ENCODE data around the gene SASH3.
"Not testable (repeated sequence)": the region's sequence is repeated elsewhere in the genome, so short reads cannot be mapped to it uniquely, and the experiment has no call there.

Gene SASH3

DNA sequence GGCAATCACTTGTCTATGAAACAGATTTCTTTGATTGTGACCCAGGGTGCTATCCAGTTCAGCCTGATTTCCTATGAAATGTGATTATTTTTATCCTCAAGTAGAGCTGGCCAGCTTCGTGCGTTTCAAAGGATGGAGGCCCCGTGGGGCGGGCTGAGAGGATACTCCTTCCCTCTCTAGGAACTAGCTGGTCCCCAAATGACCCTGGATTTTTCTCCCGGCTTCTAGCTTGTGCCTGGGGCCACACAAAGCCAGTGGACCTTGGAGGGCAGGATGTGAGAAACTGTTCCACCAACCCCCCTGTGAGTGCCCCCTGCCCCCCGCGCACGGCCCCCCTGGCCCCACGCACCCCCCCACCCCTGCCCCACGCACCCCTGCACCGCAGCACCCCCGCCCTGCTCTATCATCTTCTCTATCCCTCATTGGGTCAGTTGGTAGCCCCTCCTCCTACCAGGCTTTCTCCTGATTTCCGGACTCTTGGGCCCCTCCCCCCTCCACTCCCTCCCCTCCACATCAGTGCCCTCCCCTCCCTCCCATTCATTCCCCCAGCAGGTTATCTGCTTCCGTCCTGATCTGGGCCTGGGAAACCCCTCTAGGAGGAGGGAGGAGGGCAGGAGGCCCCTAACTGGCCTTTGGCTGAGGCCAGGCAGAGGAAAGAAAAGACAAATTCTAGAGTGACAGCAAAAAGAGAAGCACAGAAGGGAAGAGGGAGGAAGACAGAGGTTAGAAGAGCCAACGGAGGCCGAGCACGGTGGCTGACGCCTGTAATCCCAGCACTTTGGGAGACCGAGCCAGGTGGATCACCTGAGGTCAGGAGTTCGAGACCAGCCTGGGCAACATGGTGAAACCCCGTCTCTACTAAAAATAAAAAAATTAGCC is 37.6 kb upstream of the SASH3 start:
- TF ChIP-seq CTCF (conservative IDR thresholded peaks at IDR 0.05) (no peak), ZFX (IDR thresholded peaks at IDR 0.05) (no peak)
- H3K27ac ChIP-seq = no peak overlapping the region

- not testable (repeated sequence) for H3K27ac ChIP-seq
Observed at GRCh38 chrX:129742759-129743152, 37.0 kb upstream of the SASH3 start.

DNA sequence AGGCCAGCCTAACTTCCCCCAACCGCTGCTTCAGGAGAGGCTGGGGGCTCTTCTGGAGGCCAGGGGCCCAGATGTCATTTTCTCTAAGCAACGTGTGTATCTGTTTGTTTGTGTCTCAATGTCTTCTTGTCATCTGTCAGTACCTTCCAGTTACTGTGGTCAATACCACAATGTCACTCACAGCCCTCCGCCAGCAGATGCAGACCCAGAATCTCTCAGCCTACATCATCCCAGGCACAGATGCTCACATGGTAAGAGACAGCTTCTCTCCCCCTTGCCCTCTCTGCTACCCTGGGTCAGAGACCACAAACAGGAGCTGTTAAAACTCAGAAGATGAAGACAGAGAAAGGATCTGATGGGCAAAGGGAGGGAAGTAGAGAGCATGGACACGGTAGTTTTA is 35.9 kb upstream of the SASH3 start:
- TF ChIP-seq ZFX (IDR thresholded peaks at IDR 0.05) (no peak), CTCF (conservative IDR thresholded peaks at IDR 0.05) (no peak)

DNA sequence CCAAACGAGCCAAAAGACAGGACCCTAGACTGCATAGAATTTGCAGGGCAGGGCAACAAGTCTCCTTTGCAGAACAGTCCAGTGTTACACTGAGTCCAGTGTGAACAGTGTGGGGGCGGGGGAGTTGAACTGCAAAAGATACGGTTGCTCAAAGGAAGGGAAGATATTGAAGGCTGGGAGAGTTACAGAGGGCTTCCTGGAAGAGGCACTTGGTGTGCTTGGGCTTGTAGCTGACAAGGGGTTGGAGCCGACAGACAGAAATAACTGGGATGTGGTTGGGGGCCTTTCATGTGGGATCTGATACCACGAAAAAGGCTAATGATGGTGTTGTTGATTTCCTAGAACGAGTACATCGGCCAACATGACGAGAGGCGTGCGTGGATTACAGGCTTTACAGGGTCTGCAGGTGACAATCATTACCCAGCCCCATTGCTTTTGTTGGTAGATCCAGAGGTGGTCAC is 34.9 kb upstream of the SASH3 start:
- H3K27ac ChIP-seq = no peak overlapping the region
- TF ChIP-seq ZFX (IDR thresholded peaks at IDR 0.05) (no peak), CTCF (conservative IDR thresholded peaks at IDR 0.05) (no peak)

More for the DNA sequence above, 35.9 kb upstream of the SASH3 start:
- no peak overlapping the region for H3K27ac ChIP-seq

DNA sequence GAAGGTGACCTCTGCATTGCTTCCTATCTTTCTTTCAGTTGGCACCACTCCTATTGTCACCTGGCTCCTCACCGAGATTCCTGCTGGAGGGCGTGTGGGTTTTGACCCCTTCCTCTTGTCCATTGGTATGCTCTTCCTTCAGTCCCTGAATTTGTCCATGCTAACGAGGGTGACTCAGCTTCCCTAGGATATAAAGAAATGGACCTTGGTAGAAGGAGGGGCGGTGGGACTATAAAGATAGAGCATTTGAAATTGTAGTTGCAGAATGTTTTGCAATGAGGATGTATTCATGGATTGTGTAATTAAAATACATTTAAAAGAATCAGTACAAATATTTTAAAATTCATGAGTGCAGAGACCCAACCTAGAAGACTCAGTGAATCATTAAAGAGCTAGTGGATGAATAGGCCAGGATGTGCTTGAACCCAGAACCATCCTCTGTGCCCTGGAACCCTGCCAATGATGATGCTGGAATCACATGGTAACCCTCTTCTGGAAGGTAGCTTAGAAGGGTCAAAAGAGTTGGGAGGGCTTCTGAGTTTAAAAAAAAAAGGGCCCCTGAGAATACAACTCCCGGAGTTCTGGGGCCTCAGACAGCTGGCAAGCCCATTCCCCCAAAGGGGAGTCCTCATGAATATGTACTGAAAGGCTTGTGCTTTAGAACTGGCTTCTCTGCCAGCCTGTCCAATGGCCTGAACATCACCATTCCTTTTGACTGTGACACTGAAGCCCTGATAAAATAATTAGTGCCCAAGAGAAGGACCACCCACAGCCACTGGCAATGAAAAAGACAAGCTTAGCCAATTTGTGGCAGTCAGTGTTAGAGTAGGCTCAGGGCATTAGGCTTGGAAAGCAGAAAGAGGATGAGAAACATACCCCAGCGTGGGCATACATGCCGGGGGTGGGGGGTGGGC is 32.9 kb upstream of the SASH3 start:
- no peak overlapping the region for H3K27ac ChIP-seq
- TF ChIP-seq CTCF (conservative IDR thresholded peaks at IDR 0.05) = no peak
- no peak for TF ChIP-seq ZFX (IDR thresholded peaks at IDR 0.05)

DNA sequence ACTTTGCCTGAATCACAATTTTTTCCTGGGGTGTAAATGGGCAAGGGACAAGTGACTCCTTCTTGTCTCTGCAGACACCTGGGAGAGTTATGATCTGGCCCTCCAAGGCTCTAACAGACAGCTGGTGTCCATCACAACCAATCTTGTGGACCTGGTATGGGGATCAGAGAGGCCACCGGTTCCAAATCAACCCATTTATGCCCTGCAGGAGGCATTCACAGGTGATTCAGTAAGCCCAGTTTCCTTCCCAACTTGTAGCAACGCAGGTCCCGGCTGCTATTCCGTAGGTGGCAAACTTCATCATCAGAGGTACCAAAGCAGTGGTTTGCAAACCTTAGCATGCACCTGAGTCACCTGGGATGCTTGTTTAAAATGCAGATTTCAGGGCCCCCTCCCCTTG is 32.2 kb upstream of the SASH3 start:
- TF ChIP-seq CTCF (conservative IDR thresholded peaks at IDR 0.05) (no peak), ZFX (IDR thresholded peaks at IDR 0.05) (no peak)
- H3K27ac ChIP-seq = no peak overlapping the region

- H3K27ac ChIP-seq = no peak overlapping the region
- TF ChIP-seq ZFX (IDR thresholded peaks at IDR 0.05) = no peak
- TF ChIP-seq CTCF (conservative IDR thresholded peaks at IDR 0.05) = no peak
Observed at GRCh38 chrX:129748305-129748704, 31.4 kb upstream of the SASH3 start.

Data from C4-2B (cell line).